Measurements from ENCODE around the gene TKTL2. TPM values are rescaled to one million over a fixed set of nuclear protein-coding genes. Genes with fewer than 3 reads are reported as not detected.

The TKTL2 gene
- total RNA-seq, result not detected in 2 replicates

GRCh38 chr4:163473576-163473975 is at the start of gene TKTL2:
TSS of gene TKTL2 (minus strand) at chr4:163473754. CDS start at chr4:163473734, 20 bp downstream.

GRCh38 chr4:163494360-163495241 is 21.0 kb upstream of the TKTL2 start, which contains the start of gene TMA16:
TSS of gene TMA16 (plus strand) at chr4:163494690. CDS start at chr4:163494802, 112 bp downstream.

Other genes starting within 250 kb of the TKTL2 start
- gene NPY1R, start 141.2 kb downstream of the TKTL2 start, total RNA-seq, result not detected in 2 replicates
- not detected in 2 replicates for gene NPY5R, start 129.9 kb downstream of the TKTL2 start, total RNA-seq
- 11.7 and 28.2 TPM in 2 replicates for gene TMA16, start 20.9 kb upstream of the TKTL2 start, total RNA-seq